B cell (primary cell): ENCODE results near the gene HMOX1. TPM values are rescaled to one million over a fixed set of nuclear protein-coding genes. Genes with fewer than 3 reads are reported as not detected.

Source experiments
- ATAC-seq: fragments of 200-7000 bp; cut with Tn5 transposase; one replicate; pipeline ENCODE4 v1.10.0; 2021; ENCODE audit warnings: low read depth, mild to moderate bottlenecking, moderate number of reproducible peaks, moderate library complexity
- CTCF ChIA-PET: fragments of 350-600 bp; sonication (Branson Sonifier 250); formaldehyde crosslinking; loops from one replicate; lab custom pipeline; 2021; ENCODE audit warnings: antibody characterized with exemption, inconsistent platforms; lab: Charles Lee
- POLR2A ChIA-PET: fragments of 350-600 bp; sonication (Branson Sonifier 250); formaldehyde crosslinking; loops from one replicate; lab custom pipeline; 2021; ENCODE audit warnings: antibody characterized with exemption; lab: Charles Lee
- DNase-seq: peaks from one replicate; pipeline ENCODE4 v3.0.0; 2013
- H2AFZ ChIP-seq: 2 replicates; pipeline ENCODE4 v1.6.1; 2012; ENCODE audit warnings: mild to moderate bottlenecking, low read depth, low read length; ENCODE audit not compliant: insufficient read depth, poor library complexity, severe bottlenecking
- H3K27ac ChIP-seq, 2 donors: 1 replicate in 1 of 2; 2 replicates in 1 of 2; pipeline ENCODE4 v1.5.1; 2012 to 2013; ENCODE audit warnings: low read length in 2 of 2, mild to moderate bottlenecking in 2 of 2, moderate library complexity in 1 of 2
- H3K27me3 ChIP-seq, 4 experiments: fragments of 200-600 bp in 1 of 4; sonication (generic) in 1 of 4; replicated peaks in 1 of 4; 1 replicate in 2 of 4; 2 replicates in 2 of 4; pipeline versions ENCODE4 v1.6.1 to v1.7.0; 2013 to 2016; ENCODE audit warnings: low read length in 3 of 4, mild to moderate bottlenecking in 2 of 4, mixed read lengths in 1 of 4, moderate library complexity in 1 of 4; ENCODE audit not compliant: insufficient read depth in 4 of 4, control insufficient read depth in 3 of 4; ENCODE audit errors: control extremely low read depth in 1 of 4
- H3K36me3 ChIP-seq, 2 experiments: replicated peaks in 1 of 2; 1 replicate in 1 of 2; 2 replicates in 1 of 2; pipeline versions ENCODE4 v1.6.1 to v1.7.1; 2013; ENCODE audit warnings: low read length in 1 of 2; ENCODE audit not compliant: insufficient read depth in 2 of 2, control insufficient read depth in 1 of 2; ENCODE audit errors: control extremely low read depth in 1 of 2, extremely low read depth in 1 of 2
- H3K4me1 ChIP-seq, 2 donors: fragments of 200-600 bp in 1 of 2; sonication (generic) in 1 of 2; 1 replicate in 1 of 2; 2 replicates in 1 of 2; pipeline versions ENCODE4 v1.5.1 to v1.6.1; 2013 to 2017; ENCODE audit warnings: low read length in 2 of 2; ENCODE audit not compliant: control insufficient read depth in 2 of 2, insufficient read depth in 2 of 2
- H3K4me2 ChIP-seq: replicated peaks from 2 replicates; pipeline ENCODE3; 2012; ENCODE audit warnings: mild to moderate bottlenecking, low read depth, low read length; ENCODE audit not compliant: poor library complexity, severe bottlenecking
- H3K4me3 ChIP-seq, 5 experiments: fragments of 200-600 bp in 1 of 5; sonication (generic) in 1 of 5; 1 replicate in 3 of 5; 2 replicates in 2 of 5; pipeline versions ENCODE4 v1.5.1 to v1.7.0; 2011 to 2016; ENCODE audit warnings: low read length in 4 of 5, mild to moderate bottlenecking in 4 of 5, low read depth in 2 of 5, control low read depth in 1 of 5, moderate library complexity in 1 of 5; ENCODE audit not compliant: insufficient read depth in 1 of 5; ENCODE audit errors: control extremely low read depth in 1 of 5, extremely low read depth in 1 of 5
- H3K79me2 ChIP-seq: fragments of 200-600 bp; sonication (generic); one replicate; pipeline ENCODE4 v1.6.0; 2016; ENCODE audit warnings: low read length; ENCODE audit not compliant: control insufficient read depth, insufficient read depth
- H3K9ac ChIP-seq: fragments of 200-600 bp; sonication (generic); 2 replicates; pipeline ENCODE4 v1.6.1; 2017; ENCODE audit warnings: mild to moderate bottlenecking, low read length, moderate library complexity
- H3K9me3 ChIP-seq, 3 donors: one replicate each; pipeline versions ENCODE4 v1.6.1 to v1.7.1; 2013; ENCODE audit warnings: low read length in 2 of 3; ENCODE audit not compliant: control insufficient read depth in 2 of 3, insufficient read depth in 1 of 3; ENCODE audit errors: control extremely low read depth in 1 of 3
- H4K20me1 ChIP-seq: 2 replicates; pipeline ENCODE4 v1.6.0; 2012; ENCODE audit warnings: mild to moderate bottlenecking, low read length; ENCODE audit not compliant: insufficient read depth, control insufficient read depth, poor library complexity, severe bottlenecking
- H3K27ac Mint-ChIP-seq: one replicate; pipeline ENCODE4 v1.8.0; 2021; ENCODE audit warnings: mixed read lengths
- H3K27me3 Mint-ChIP-seq: one replicate; pipeline ENCODE4 v1.8.0; 2021; ENCODE audit warnings: mixed read lengths
- H3K4me1 Mint-ChIP-seq: one replicate; pipeline ENCODE4 v1.8.0; 2021; ENCODE audit warnings: mixed read lengths
- H3K4me3 Mint-ChIP-seq: one replicate; pipeline ENCODE4 v1.8.0; 2021; ENCODE audit warnings: mixed read lengths
- H3K9me3 Mint-ChIP-seq: one replicate; pipeline ENCODE4 v1.8.0; 2022; ENCODE audit warnings: mixed read lengths; ENCODE audit not compliant: insufficient read depth
- EZH2 ChIP-seq: IDR thresholded peaks from 2 replicates; pipeline ENCODE4 v1.6.1; 2012; ENCODE audit warnings: borderline replicate concordance, low read depth, mild to moderate bottlenecking, moderate library complexity, low read length; ENCODE audit not compliant: insufficient read depth, poor library complexity, severe bottlenecking
- WGBS: methylation state at CpG from one replicate; pipeline ENCODE4 v1.1.5; 2013; ENCODE audit warnings: missing lambda C conversion rate; ENCODE audit not compliant: insufficient coverage; 5-methylcytosine and 5-hydroxymethylcytosine counted together
- intact Hi-C: fragments of 100-400 bp; cut with micrococcal nuclease; formaldehyde crosslinking; loops from one replicate; pipeline ENCODE4 v1.10.0; 2022
- polyA plus RNA-seq: library from polyadenylated mRNA; depleted of rRNA; stranded (reverse); fragments of >200 nt; gene quantifications from 2 replicates; pipeline ENCODE4 v1.2.3, GENCODE V29; 2012
- total RNA-seq, 2 donors: library from RNA; stranded (reverse); fragments of 120-200 nt in 1 of 2; gene quantifications; 1 replicate in 1 of 2; 2 replicates in 1 of 2; pipeline versions ENCODE4 v1.2.3 to v1.2.4, GENCODE V29; 2013 to 2022
- TF ChIP-seq, protein P1 (sequence below): fragments of 200-600 bp; IDR thresholded peaks from one replicate; pipeline ENCODE4 v1.8.0; 2022; ENCODE audit warnings: antibody characterized with exemption, mild to moderate bottlenecking

The HMOX1 gene
- total and polyA plus RNA-seq, 2 donors (not counting 1 experiment from before 2014, with no cell fraction given), result 9.4 to 21.9 TPM

GRCh38 chr22:35344956-35345690 is 35.8 kb upstream of the HMOX1 start:
- Histone ChIP-seq H3K4me3 (no peak overlapping the region), H3K27ac (no peak overlapping the region), H3K4me2 (no peak overlapping the region), H3K4me1 (peaks cover under 1 to 11% of the 10 kb centered on the region in 2 donors), H4K20me1 (no peaks in the 10 kb centered on the region), H3K36me3 (peaks cover 0 to 14% of the 10 kb centered on the region in 2 experiments), H3K9ac (no peak overlapping the region), H3K9me3 (no peaks in the 10 kb centered on the region), H3K79me2 (no peaks in the 10 kb centered on the region), H3K27me3 (no peaks in the 10 kb centered on the region), H2AFZ (no peak overlapping the region)
- WGBS, result 73% methylated on average over 14 of the region's 14 CpGs
- no peaks in the 10 kb centered on the region for H3K9me3 Mint-ChIP-seq
- no peak overlapping the region for H3K4me3 Mint-ChIP-seq
- POLR2A ChIA-PET, result no interaction called here
- peaks cover 21% of the 10 kb centered on the region for H3K4me1 Mint-ChIP-seq
- intact Hi-C loops, result no loop called here
- no peak for TF ChIP-seq EZH2
- TF ChIP-seq, protein P1, sequence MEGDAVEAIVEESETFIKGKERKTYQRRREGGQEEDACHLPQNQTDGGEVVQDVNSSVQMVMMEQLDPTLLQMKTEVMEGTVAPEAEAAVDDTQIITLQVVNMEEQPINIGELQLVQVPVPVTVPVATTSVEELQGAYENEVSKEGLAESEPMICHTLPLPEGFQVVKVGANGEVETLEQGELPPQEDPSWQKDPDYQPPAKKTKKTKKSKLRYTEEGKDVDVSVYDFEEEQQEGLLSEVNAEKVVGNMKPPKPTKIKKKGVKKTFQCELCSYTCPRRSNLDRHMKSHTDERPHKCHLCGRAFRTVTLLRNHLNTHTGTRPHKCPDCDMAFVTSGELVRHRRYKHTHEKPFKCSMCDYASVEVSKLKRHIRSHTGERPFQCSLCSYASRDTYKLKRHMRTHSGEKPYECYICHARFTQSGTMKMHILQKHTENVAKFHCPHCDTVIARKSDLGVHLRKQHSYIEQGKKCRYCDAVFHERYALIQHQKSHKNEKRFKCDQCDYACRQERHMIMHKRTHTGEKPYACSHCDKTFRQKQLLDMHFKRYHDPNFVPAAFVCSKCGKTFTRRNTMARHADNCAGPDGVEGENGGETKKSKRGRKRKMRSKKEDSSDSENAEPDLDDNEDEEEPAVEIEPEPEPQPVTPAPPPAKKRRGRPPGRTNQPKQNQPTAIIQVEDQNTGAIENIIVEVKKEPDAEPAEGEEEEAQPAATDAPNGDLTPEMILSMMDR, result no peak
- DNase-seq (no peak), ATAC-seq (no peak)
- CTCF ChIA-PET, result interaction anchor here (0.9 to 8.8 kb wide), 4 partner anchors 14 to 238 kb away, joined by 3 to 136 read pairs (median 5); no protein-coding TSS in a partner anchor
- no peaks in the 10 kb centered on the region for H3K27me3 Mint-ChIP-seq
- peak overlapping the region; percentile 15 for H3K27ac Mint-ChIP-seq
